Measurements from ENCODE around the gene NAXE.

GRCh38 chr1:156552518-156552917, 39.1 kb upstream of the NAXE start:
- TF ChIP-seq, protein P1, sequence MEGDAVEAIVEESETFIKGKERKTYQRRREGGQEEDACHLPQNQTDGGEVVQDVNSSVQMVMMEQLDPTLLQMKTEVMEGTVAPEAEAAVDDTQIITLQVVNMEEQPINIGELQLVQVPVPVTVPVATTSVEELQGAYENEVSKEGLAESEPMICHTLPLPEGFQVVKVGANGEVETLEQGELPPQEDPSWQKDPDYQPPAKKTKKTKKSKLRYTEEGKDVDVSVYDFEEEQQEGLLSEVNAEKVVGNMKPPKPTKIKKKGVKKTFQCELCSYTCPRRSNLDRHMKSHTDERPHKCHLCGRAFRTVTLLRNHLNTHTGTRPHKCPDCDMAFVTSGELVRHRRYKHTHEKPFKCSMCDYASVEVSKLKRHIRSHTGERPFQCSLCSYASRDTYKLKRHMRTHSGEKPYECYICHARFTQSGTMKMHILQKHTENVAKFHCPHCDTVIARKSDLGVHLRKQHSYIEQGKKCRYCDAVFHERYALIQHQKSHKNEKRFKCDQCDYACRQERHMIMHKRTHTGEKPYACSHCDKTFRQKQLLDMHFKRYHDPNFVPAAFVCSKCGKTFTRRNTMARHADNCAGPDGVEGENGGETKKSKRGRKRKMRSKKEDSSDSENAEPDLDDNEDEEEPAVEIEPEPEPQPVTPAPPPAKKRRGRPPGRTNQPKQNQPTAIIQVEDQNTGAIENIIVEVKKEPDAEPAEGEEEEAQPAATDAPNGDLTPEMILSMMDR (IDR thresholded peaks at IDR 0.05; ENCODE audit: low read length): no peak
- no peak for TF ChIP-seq EZH2 (optimal IDR thresholded peaks at IDR 0.05; ENCODE audit: low read depth, low read length)

Data from MM.1S (cell line).